ENCODE data around the gene VSTM2B. TPM values are rescaled to one million over a fixed set of nuclear protein-coding genes. Genes with fewer than 3 reads are reported as not detected.

VSTM2B gene
- polyA plus RNA-seq, 1 of the 3 experiments (the other 2 are of a cell fraction), result not detected

DNA sequence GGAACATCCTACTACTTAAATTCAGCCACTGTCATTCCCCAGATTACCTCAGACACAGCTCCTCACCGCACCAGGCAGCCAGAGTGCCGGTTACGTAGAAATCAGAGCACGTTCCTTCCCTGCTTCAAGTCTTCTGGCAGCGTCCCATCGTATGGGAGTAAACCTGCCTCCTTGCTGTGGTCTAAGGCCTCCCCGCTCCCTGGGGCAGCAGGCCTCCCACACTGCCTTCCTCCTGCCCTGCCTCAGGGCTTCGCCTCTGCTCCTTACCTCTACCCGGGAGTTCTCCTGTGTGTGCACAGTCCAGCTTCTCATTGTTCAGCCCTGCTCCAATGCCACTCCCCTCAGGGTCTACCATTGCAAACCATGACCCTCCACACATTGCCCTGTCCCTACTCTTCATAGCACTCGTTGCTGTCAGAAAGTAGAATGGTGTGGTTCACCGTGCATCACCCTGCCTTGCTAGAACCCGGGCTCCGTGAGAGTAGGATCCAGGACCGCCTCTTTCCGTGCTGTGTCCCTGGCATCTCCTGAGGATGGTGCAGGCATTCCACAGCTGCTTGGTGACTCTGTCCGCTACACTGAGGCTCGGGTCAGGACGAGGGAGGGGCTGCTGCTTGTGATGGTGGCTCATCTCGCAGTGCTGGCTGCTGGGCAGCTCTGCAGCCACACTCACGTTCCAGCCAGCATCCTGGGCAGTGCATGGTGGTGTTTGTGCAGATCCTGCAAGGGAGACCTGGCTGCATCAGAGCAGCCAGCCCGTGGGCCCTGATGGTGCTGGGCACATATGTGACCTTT is 87.2 kb downstream of the VSTM2B start:
- WGBS (ENCODE audit: low lambda C conversion rate), result 88% methylated on average over 19 of the region's 21 CpGs
- Histone ChIP-seq H3K36me3 (replicated peaks in 1 of 2; ENCODE audit: control insufficient read depth in 1 of 2, insufficient read depth in 2 of 2, low read length in 1 of 2) (peaks cover 20 to 67% of the 10 kb centered on the region in 2 experiments), H3F3A (replicated peaks; ENCODE audit: insufficient read depth) (no peaks in the 10 kb centered on the region), H3K4me2 (no peak overlapping the region), H3K27me3 (ENCODE audit: insufficient read depth) (no peaks in the 10 kb centered on the region), H3K9ac (no peak overlapping the region), H3K4me1 (ENCODE audit: control insufficient read depth in 1 of 2, insufficient read depth in 2 of 2, low read depth in 1 of 2, low read length in 1 of 2) (no peaks in the 10 kb centered on the region; a peak in 1 of 4 replicates), H3K4me3 (ENCODE audit: low read depth in 2 of 2, low read length in 1 of 2) (no peak overlapping the region), H2AFZ (ENCODE audit: low read depth) (no peak overlapping the region), H4K20me1 (ENCODE audit: insufficient read depth) (no peaks in the 10 kb centered on the region), H3K9me3 (no peaks in the 10 kb centered on the region), H3K9me2 (no peaks in the 10 kb centered on the region), H3K79me2 (ENCODE audit: insufficient read depth) (no peaks in the 10 kb centered on the region), H3K27ac (ENCODE audit: low read depth in 2 of 2, low read length in 1 of 2) (no peak overlapping the region)
- POLR2A ChIA-PET, result no interaction called here
- TF ChIP-seq FOSL2 (IDR thresholded peaks at IDR 0.05; ENCODE audit: borderline replicate concordance, low read depth) (no peak), TAF1 (IDR thresholded peaks at IDR 0.05; ENCODE audit: borderline replicate concordance, low read depth, low read length) (no peak), ELF1 (IDR thresholded peaks at IDR 0.05) (no peak), FOXM1 (IDR thresholded peaks at IDR 0.05; ENCODE audit: low read depth) (no peak), RFX5 (IDR thresholded peaks at IDR 0.05; ENCODE audit: low read length) (no peak), GATA2 (CRISPR knock-in tag; IDR thresholded peaks at IDR 0.05) (no peak), TCF12 (IDR thresholded peaks at IDR 0.05) (no peak), RXRA (IDR thresholded peaks at IDR 0.05; ENCODE audit: borderline replicate concordance, low read depth) (no peak), EP300 (IDR thresholded peaks at IDR 0.05; ENCODE audit: borderline replicate concordance in 1 of 2, low read depth in 1 of 2, low read length in 1 of 2) (no peak), TEAD4 (IDR thresholded peaks at IDR 0.05; ENCODE audit: borderline replicate concordance, insufficient read depth) (no peak), YY1 (IDR thresholded peaks at IDR 0.05; ENCODE audit: low read depth) (no peak)
- TF ChIP-seq, protein P1, sequence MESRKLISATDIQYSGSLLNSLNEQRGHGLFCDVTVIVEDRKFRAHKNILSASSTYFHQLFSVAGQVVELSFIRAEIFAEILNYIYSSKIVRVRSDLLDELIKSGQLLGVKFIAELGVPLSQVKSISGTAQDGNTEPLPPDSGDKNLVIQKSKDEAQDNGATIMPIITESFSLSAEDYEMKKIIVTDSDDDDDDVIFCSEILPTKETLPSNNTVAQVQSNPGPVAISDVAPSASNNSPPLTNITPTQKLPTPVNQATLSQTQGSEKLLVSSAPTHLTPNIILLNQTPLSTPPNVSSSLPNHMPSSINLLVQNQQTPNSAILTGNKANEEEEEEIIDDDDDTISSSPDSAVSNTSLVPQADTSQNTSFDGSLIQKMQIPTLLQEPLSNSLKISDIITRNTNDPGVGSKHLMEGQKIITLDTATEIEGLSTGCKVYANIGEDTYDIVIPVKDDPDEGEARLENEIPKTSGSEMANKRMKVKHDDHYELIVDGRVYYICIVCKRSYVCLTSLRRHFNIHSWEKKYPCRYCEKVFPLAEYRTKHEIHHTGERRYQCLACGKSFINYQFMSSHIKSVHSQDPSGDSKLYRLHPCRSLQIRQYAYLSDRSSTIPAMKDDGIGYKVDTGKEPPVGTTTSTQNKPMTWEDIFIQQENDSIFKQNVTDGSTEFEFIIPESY (IDR thresholded peaks at IDR 0.05; ENCODE audit: borderline replicate concordance, low read depth), result no peak
- TF ChIP-seq, protein P2, sequence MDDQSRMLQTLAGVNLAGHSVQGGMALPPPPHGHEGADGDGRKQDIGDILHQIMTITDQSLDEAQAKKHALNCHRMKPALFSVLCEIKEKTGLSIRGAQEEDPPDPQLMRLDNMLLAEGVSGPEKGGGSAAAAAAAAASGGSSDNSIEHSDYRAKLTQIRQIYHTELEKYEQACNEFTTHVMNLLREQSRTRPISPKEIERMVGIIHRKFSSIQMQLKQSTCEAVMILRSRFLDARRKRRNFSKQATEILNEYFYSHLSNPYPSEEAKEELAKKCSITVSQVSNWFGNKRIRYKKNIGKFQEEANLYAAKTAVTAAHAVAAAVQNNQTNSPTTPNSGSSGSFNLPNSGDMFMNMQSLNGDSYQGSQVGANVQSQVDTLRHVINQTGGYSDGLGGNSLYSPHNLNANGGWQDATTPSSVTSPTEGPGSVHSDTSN (IDR thresholded peaks at IDR 0.05), result no peak
- TF ChIP-seq, protein P3, sequence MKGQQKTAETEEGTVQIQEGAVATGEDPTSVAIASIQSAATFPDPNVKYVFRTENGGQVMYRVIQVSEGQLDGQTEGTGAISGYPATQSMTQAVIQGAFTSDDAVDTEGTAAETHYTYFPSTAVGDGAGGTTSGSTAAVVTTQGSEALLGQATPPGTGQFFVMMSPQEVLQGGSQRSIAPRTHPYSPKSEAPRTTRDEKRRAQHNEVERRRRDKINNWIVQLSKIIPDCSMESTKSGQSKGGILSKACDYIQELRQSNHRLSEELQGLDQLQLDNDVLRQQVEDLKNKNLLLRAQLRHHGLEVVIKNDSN (IDR thresholded peaks at IDR 0.05; ENCODE audit: borderline replicate concordance, low read depth), result no peak
- no peak for DNase-seq
- CTCF ChIA-PET, result interaction anchor here (1.3 to 6.8 kb wide), 2 partner anchors 81 to 106 kb away, joined by 4 to 137 read pairs; partner anchors contain the start of gene C19orf12
